Lung (tissue), 12 donors: ENCODE data around the gene UBB. TPM values are rescaled to one million over a fixed set of nuclear protein-coding genes. Genes with fewer than 3 reads are reported as not detected.

ENCODE experiments used
- ATAC-seq: fragments of 200-7000 bp; cut with Tn5 transposase; one replicate; pipeline ENCODE4 v1.9.1; 2020; ENCODE audit warnings: moderate number of reproducible peaks; ENCODE audit not compliant: insufficient read depth, low FRiP score
- DNase-seq, 3 donors: peaks; one replicate each; pipeline ENCODE4 v3.0.0-alpha.2; 2013 to 2017
- H3K27ac ChIP-seq, 2 donors: one replicate each; pipeline ENCODE4 v1.5.1; 2013; ENCODE audit warnings: mild to moderate bottlenecking in 2 of 2, moderate library complexity in 2 of 2, control low read depth in 1 of 2, inconsistent platforms in 1 of 2, low read depth in 1 of 2, low read length in 1 of 2
- H3K27me3 ChIP-seq, 3 donors: one replicate each; pipeline ENCODE4 v1.5.1; 2013; ENCODE audit warnings: low read length in 2 of 3; ENCODE audit not compliant: control insufficient read depth in 3 of 3, insufficient read depth in 3 of 3
- H3K36me3 ChIP-seq, 4 donors: one replicate each; pipeline ENCODE4 v1.5.1; 2013; ENCODE audit warnings: low read length in 4 of 4, mild to moderate bottlenecking in 1 of 4, moderate library complexity in 1 of 4; ENCODE audit not compliant: control insufficient read depth in 4 of 4, insufficient read depth in 4 of 4
- H3K4me1 ChIP-seq, 5 donors: one replicate each; pipeline ENCODE4 v1.5.1; 2013; ENCODE audit warnings: low read length in 5 of 5, mild to moderate bottlenecking in 2 of 5, moderate library complexity in 1 of 5; ENCODE audit not compliant: control insufficient read depth in 5 of 5, insufficient read depth in 5 of 5
- H3K4me3 ChIP-seq: one replicate; pipeline ENCODE4 v1.5.1; 2013; ENCODE audit warnings: mild to moderate bottlenecking, control low read depth, moderate library complexity
- H3K9ac ChIP-seq, 2 donors: one replicate each; pipeline ENCODE4 v1.5.1; 2013; ENCODE audit warnings: low read length in 2 of 2, control low read depth in 1 of 2; ENCODE audit not compliant: insufficient read depth in 1 of 2
- H3K9me3 ChIP-seq, 4 donors: one replicate each; pipeline ENCODE4 v1.5.1; 2013; ENCODE audit warnings: low read length in 3 of 4, mild to moderate bottlenecking in 1 of 4, moderate library complexity in 1 of 4; ENCODE audit not compliant: control insufficient read depth in 4 of 4, insufficient read depth in 3 of 4
- WGBS, 2 donors: extraction: QIAGEN DNeasy Blood & Tissue Kit; methylation state at CpG; one replicate each; pipeline ENCODE4 v1.1.7; 2013; 5-methylcytosine and 5-hydroxymethylcytosine counted together
- polyA plus RNA-seq, 2 donors: library from polyadenylated mRNA; stranded (reverse); fragments of 200-250 nt; gene quantifications; one replicate each; pipeline ENCODE4 v1.2.1, GENCODE V29; 2013
- total RNA-seq, 2 donors: library from RNA; depleted of rRNA in 1 of 2; stranded (reverse); fragments of >200 nt in 1 of 2; gene quantifications; one replicate each; pipeline ENCODE4 v1.2.1, GENCODE V29; 2014 to 2021
- TF ChIP-seq, protein P1 (sequence below): IDR thresholded peaks from 2 replicates; pipeline ENCODE4 v1.5.1; 2012; ENCODE audit warnings: mild to moderate bottlenecking; ENCODE audit errors: control extremely low read depth, extremely low read depth
- donor health status: control.
- donor health status: control.
- donor health status: Bipolar disorder and iron deficiency.
- donor health status: healthy.
- donor health status: DM: yes; HTN: yes; CAD: no.

The UBB gene
- total and polyA plus RNA-seq, 4 donors = 602 to 1,870 (median 1,244) TPM

DNA sequence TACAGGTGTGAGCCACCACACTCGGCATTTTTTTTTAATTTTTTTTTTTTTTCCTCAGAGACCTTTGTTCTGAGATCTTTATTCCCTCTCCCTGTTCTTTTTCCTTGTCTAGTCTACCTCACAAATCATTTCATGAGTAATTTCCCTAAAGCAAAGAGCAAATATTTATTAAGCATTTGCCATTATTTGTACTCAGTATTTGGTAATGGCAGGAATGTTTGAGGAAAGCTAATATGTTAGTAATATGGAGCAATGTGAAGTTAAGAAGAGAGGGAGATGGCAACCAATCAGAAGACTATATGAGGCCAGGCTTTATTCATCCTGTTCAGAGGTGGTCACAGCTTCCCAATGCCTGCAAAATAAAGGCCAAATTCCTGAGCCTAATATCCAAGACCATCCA, 40.9 kb upstream of the UBB start:
- 74 to 82% methylated on average over 1 of the region's 1 CpG for WGBS, 2 donors
- DNase-seq (no peak), ATAC-seq (no peak)
- no peak overlapping the region for H3K4me3 ChIP-seq
- no peaks in the 10 kb centered on the region for H3K4me1 ChIP-seq
- H3K9ac ChIP-seq = no peak overlapping the region
- no peaks in the 10 kb centered on the region for H3K27me3 ChIP-seq
- H3K27ac ChIP-seq = no peak overlapping the region
- peaks cover 0 to 2% (median 0%) of the 10 kb centered on the region in 4 donors for H3K9me3 ChIP-seq
- TF ChIP-seq, protein P1, sequence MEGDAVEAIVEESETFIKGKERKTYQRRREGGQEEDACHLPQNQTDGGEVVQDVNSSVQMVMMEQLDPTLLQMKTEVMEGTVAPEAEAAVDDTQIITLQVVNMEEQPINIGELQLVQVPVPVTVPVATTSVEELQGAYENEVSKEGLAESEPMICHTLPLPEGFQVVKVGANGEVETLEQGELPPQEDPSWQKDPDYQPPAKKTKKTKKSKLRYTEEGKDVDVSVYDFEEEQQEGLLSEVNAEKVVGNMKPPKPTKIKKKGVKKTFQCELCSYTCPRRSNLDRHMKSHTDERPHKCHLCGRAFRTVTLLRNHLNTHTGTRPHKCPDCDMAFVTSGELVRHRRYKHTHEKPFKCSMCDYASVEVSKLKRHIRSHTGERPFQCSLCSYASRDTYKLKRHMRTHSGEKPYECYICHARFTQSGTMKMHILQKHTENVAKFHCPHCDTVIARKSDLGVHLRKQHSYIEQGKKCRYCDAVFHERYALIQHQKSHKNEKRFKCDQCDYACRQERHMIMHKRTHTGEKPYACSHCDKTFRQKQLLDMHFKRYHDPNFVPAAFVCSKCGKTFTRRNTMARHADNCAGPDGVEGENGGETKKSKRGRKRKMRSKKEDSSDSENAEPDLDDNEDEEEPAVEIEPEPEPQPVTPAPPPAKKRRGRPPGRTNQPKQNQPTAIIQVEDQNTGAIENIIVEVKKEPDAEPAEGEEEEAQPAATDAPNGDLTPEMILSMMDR = no peak
- peaks cover 4 to 8% (median 6%) of the 10 kb centered on the region in 4 donors for H3K36me3 ChIP-seq

DNA sequence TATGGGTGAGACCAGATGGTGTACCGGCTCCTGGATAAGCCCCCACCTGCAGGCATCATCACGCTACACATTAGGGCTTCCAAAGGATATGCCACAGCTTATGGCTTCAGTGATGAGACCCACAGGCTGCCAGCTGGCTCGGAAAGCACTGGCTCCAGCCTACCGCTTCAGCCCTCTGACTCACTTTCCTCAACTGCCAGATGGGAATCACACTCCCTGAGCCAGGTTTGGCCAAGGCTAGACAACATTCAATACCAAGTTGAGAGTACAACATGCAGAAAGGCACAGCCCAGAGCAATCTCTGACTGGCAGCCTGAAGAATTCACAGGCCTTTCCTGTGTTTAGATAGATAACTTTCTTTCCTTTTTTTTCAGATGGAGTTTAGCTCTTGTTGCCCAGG, 37.9 kb upstream of the UBB start:
- Histone ChIP-seq H3K9me3 (peaks cover 0 to 2% (median 0%) of the 10 kb centered on the region in 4 donors), H3K27me3 (no peaks in the 10 kb centered on the region), H3K36me3 (peaks cover 4 to 12% (median 8%) of the 10 kb centered on the region in 4 donors), H3K4me1 (no peaks in the 10 kb centered on the region), H3K4me3 (no peak overlapping the region), H3K27ac (no peak overlapping the region), H3K9ac (no peak overlapping the region)
- WGBS, 2 donors = 91 to 97% methylated on average over 4 of the region's 4 CpGs
- DNase-seq (no peak), ATAC-seq (no peak)
- TF ChIP-seq, protein P1 = no peak

GRCh38 chr17:16343569-16343968, 37.3 kb upstream of the UBB start:
- DNase-seq (no peak), ATAC-seq (no peak)
- H3K36me3 ChIP-seq = peaks cover 4 to 12% (median 10%) of the 10 kb centered on the region in 4 donors

More at GRCh38 chr17:16343569-16343968, 37.3 kb upstream of the UBB start:
- Histone ChIP-seq H3K4me3 (no peak overlapping the region), H3K4me1 (no peaks in the 10 kb centered on the region), H3K9me3 (peaks cover 0 to 2% (median 0%) of the 10 kb centered on the region in 4 donors), H3K27me3 (no peaks in the 10 kb centered on the region), H3K9ac (no peak overlapping the region), H3K27ac (no peak overlapping the region)
- TF ChIP-seq, protein P1 = no peak
- 41 to 89% methylated on average over 3 of the region's 3 CpGs for WGBS, 2 donors
